Uterus (tissue), 4 donors: ENCODE data around the gene SULT6B1. TPM values are rescaled to one million over a fixed set of nuclear protein-coding genes. Genes with fewer than 3 reads are reported as not detected.
"Not testable (repeated sequence)": the region's sequence is repeated elsewhere in the genome, so short reads cannot be mapped to it uniquely, and the experiment has no call there.

Source experiments
- DNase-seq, 2 donors: peaks; one replicate each; pipeline ENCODE4 v3.0.0-alpha.2; 2019 to 2020
- H3K27ac ChIP-seq, 2 donors: fragments of 200-600 bp; sonication (generic); 1 replicate in 1 of 2; 2 replicates in 1 of 2; pipeline ENCODE4 v1.5.1; 2016 to 2018
- H3K27me3 ChIP-seq, 2 donors: fragments of 200-600 bp; sonication (generic); one replicate each; pipeline ENCODE4 v1.5.1; 2018 to 2019; ENCODE audit warnings: control low read depth in 1 of 2
- H3K36me3 ChIP-seq, 2 donors: fragments of 200-600 bp; sonication (generic); one replicate each; pipeline ENCODE4 v1.5.1; 2019; ENCODE audit warnings: control low read depth in 1 of 2
- H3K4me1 ChIP-seq, 2 donors: fragments of 200-600 bp; sonication (generic); one replicate each; pipeline ENCODE4 v1.5.1; 2018 to 2019; ENCODE audit warnings: control low read depth in 1 of 2
- H3K4me3 ChIP-seq, 2 donors: fragments of 200-600 bp; sonication (generic); 1 replicate in 1 of 2; 2 replicates in 1 of 2; pipeline ENCODE4 v1.5.1; 2018 to 2019; ENCODE audit warnings: mild to moderate bottlenecking in 1 of 2
- H3K9me3 ChIP-seq, 2 donors: fragments of 200-600 bp; sonication (generic); one replicate each; pipeline ENCODE4 v1.5.1; 2019; ENCODE audit warnings: control low read depth in 1 of 2
- POLR2A ChIP-seq, 2 donors: fragments of 450-650 bp; IDR thresholded peaks; one replicate each; pipeline ENCODE4 v1.6.1; 2016; ENCODE audit warnings: antibody characterized with exemption in 2 of 2, mild to moderate bottlenecking in 1 of 2, moderate library complexity in 1 of 2
- intact Hi-C: fragments of 100-400 bp; cut with DNase I; formaldehyde crosslinking; loops from one replicate; pipeline ENCODE4 v1.15.1; 2023; ENCODE audit warnings: low total_unique reads
- total RNA-seq, 4 donors: library from RNA; depleted of rRNA in 3 of 4; stranded (reverse); fragments of >200 nt in 3 of 4; gene quantifications; one replicate each; pipeline versions ENCODE4 v1.1.0 to v1.2.4, GENCODE V29; 2014 to 2023
- TF ChIP-seq, protein P1 (sequence below), 4 experiments: fragments of 200-600 bp in 2 of 4; fragments of 450-650 bp in 2 of 4; sonication (generic) in 2 of 4; IDR thresholded peaks; one replicate each; pipeline ENCODE4 v1.5.1; 2016 to 2019; ENCODE audit warnings: antibody characterized with exemption in 4 of 4, mild to moderate bottlenecking in 2 of 4, moderate library complexity in 1 of 4
- donor health status: DM: yes; HTN: yes; CAD: no.

The SULT6B1 gene
- total RNA-seq, 4 donors from 2014 or later = not detected

DNA sequence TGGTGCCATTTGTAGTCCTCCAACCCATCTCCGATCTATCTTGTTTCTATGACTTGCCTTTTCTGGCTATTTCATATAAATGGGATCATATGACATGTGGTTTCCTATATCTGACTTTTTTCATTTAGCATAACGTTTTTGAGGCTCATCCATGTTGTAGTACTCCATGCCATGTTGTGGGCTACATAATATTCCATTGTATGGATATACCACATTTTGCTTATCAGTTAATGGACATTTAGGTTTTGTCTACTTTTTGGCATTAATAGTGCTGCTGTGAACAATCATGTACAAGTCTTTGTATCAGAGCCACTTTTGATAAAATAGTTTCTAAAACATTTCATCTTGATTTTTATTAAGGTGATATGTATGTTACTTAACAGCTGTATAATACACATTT, 15.2 kb upstream of the SULT6B1 start:
- DNase-seq = no peak
- TF ChIP-seq, protein P1, sequence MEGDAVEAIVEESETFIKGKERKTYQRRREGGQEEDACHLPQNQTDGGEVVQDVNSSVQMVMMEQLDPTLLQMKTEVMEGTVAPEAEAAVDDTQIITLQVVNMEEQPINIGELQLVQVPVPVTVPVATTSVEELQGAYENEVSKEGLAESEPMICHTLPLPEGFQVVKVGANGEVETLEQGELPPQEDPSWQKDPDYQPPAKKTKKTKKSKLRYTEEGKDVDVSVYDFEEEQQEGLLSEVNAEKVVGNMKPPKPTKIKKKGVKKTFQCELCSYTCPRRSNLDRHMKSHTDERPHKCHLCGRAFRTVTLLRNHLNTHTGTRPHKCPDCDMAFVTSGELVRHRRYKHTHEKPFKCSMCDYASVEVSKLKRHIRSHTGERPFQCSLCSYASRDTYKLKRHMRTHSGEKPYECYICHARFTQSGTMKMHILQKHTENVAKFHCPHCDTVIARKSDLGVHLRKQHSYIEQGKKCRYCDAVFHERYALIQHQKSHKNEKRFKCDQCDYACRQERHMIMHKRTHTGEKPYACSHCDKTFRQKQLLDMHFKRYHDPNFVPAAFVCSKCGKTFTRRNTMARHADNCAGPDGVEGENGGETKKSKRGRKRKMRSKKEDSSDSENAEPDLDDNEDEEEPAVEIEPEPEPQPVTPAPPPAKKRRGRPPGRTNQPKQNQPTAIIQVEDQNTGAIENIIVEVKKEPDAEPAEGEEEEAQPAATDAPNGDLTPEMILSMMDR (IDR thresholded peaks at IDR 0.05) = no peak
- TF ChIP-seq POLR2A (IDR thresholded peaks at IDR 0.05) = no peak
- Histone ChIP-seq H3K27ac (no peak overlapping the region), H3K36me3 (no peaks in the 10 kb centered on the region), H3K27me3 (no peaks in the 10 kb centered on the region), H3K4me3 (no peak overlapping the region), H3K4me1 (no peaks in the 10 kb centered on the region), H3K9me3 (peaks cover 0 to 14% of the 10 kb centered on the region in 2 donors)
- intact Hi-C loops = no loop called here

DNA sequence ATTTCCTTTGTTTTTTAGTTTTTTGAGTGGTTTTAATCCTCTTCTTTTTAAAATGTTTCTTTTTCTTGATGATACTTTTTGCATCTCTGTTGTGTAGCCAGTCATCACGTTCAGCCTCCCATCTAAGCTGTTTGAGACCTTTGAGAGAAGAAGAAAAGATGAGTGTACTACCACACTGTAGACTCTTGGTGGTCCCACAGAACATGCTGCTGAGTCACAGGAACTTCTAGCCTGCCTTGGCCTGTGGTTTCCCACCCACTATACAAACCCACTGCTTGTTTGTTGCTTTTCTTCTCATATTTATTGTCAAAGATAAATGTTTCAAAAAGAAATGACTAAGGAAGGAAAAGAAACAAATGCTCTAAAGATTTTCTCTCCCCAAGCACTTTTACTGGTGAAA, 13.3 kb upstream of the SULT6B1 start:
- Histone ChIP-seq H3K27ac (no peak overlapping the region), H3K27me3 (no peaks in the 10 kb centered on the region), H3K36me3 (no peaks in the 10 kb centered on the region), H3K4me3 (no peak overlapping the region), H3K9me3 (no peaks in the 10 kb centered on the region), H3K4me1 (peaks cover 0 to 6% of the 10 kb centered on the region in 2 donors)
- TF ChIP-seq, protein P1 (IDR thresholded peaks at IDR 0.05) = no peak
- no peak for TF ChIP-seq POLR2A (IDR thresholded peaks at IDR 0.05)
- intact Hi-C loops = no loop called here
- no peak for DNase-seq

DNA sequence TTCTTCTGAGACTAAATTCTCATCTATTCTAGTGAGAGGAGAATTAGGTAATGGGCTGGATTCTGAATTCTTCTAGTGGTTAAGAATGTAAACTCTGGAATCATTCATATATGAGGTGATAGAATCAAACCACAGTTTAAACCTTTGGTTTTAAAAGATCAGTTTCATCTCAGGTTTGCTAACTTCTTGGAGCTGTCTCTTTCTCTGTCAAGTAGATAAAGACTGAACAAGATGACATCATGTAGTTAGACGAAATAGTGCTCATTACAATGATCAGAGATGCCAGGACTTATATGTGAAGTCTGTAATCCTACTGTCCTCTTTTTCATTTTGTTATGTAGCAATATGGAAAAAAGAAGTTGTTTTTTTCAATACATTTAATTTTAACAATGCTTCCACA, 12.7 kb upstream of the SULT6B1 start:
- TF ChIP-seq POLR2A (IDR thresholded peaks at IDR 0.05) = no peak
- TF ChIP-seq, protein P1 (IDR thresholded peaks at IDR 0.05) = no peak
- H3K36me3 ChIP-seq = no peaks in the 10 kb centered on the region

DNA sequence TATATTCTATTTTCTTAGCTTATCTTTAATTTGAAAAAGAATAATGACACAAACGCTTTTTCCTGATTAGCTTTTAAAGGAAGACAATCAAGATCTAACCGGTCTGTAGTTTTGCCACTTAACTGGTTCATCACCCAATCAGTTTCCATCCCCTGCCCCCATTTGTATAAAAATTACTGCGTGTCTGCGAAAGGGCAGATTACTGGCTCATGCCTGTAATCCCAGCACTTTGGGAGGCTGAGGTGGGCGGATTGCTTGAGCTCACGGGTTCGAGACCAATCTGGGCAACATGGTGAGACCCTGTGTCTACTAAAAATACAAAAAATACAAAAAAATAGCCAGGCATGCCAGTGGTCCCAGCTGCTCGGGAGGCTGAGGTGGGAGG, 10.2 kb upstream of the SULT6B1 start:
- no peaks in the 10 kb centered on the region for H3K27me3 ChIP-seq
- TF ChIP-seq POLR2A (IDR thresholded peaks at IDR 0.05) = no peak
- TF ChIP-seq, protein P1 (IDR thresholded peaks at IDR 0.05) = no peak
- H3K9me3 ChIP-seq = no peaks in the 10 kb centered on the region
- H3K4me3 ChIP-seq = no peak overlapping the region
- intact Hi-C loops = no loop called here
- no peak overlapping the region for H3K27ac ChIP-seq
- DNase-seq = no peak
- no peaks in the 10 kb centered on the region for H3K36me3 ChIP-seq
- peaks cover 0 to 6% of the 10 kb centered on the region in 2 donors for H3K4me1 ChIP-seq

More for the DNA sequence above, 12.7 kb upstream of the SULT6B1 start:
- Histone ChIP-seq H3K27me3 (no peaks in the 10 kb centered on the region), H3K27ac (no peak overlapping the region), H3K9me3 (no peaks in the 10 kb centered on the region), H3K4me3 (no peak overlapping the region), H3K4me1 (peaks cover 0 to 6% of the 10 kb centered on the region in 2 donors)
- intact Hi-C loops = no loop called here
- DNase-seq = no peak

DNA sequence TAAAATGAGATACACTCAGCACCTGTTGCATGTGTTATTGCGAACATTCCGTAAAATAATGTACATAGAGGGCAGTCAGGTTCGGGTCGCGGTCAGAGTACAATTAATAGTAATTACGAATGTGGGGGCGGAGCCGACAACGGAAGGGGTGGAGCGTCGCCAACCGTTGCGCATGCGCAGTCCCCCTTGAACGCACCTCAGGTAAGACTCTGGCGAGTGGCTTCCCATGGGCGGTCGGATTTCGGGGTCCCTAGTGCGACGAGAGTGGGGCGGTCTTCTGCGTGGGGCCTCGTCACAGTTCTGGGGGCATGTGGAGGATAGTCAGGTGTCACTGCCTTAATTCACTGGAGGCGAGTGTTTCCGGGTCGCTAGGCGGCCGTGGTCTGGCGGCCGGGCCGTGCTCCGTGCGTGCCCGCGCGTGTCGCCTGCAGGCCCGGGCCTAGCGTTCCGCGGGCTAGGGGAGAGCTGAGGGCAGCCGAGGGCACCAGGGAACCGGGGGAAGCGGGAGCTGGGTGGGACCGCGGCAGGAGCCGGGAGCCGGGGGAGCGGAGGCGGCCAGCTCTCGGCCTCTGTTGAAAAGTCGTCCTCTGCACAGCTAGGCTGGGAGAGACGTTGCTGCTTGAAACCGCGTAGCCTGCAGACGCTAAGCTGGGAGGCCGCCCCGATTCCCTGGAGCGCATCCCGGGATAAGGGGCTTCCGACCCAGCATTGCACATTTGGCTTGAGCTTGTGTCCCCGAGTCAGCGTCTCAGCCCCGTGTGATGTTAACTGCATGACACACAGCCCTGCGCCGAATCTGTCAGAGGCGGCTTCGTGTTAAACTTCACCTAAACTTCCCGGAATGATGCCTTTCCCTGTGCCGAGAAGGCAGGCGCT, 8.1 kb upstream of the SULT6B1 start, which contains the start of gene CEBPZOS:
Gene CEBPZOS, plus strand, starts transcription at position 177 of the 876 bp plus-strand sequence. CDS start 3,209 bp downstream, outside the sequence.
- no peaks in the 10 kb centered on the region for H3K9me3 ChIP-seq
- no peaks in the 10 kb centered on the region for H3K27me3 ChIP-seq
- no peaks in the 10 kb centered on the region for H3K36me3 ChIP-seq
- DNase-seq = peak; percentile 84 to 87
- peak within 1 kb of the TSS; percentile 65 to 77 for H3K4me3 ChIP-seq
- intact Hi-C loops = no loop called here
- H3K4me1 ChIP-seq = peaks cover 0 to 6% of the 10 kb centered on the region in 2 donors
- peak within 1 kb of the TSS; percentile 85 for H3K27ac ChIP-seq
- TF ChIP-seq, protein P1 (IDR thresholded peaks at IDR 0.05) = no peak
- peak; percentile 71 to 81 for TF ChIP-seq POLR2A (IDR thresholded peaks at IDR 0.05)

DNA sequence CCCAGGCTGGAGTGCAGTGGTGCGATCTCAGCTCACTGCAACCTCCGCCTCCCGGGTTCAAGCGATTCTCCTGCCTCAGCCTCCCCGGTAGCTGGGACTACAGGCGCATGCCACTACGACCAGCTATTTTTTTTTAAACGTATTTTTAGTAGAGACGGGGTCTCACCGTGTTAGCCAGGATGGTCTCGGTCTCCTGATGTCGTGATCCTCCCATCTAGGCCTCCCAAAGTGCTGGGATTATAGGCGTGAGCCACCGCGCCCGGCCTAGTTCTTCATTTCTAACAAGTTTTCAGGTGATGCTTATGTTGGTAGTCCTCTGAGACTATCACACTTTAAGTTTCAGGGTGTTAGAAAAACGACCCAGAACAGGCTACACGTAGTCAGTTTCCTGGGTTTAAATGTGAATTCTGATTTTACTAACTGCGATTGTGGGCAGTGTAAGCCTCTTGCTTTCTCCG, 7.4 kb upstream of the SULT6B1 start:
- H3K27me3 ChIP-seq, H3K36me3 ChIP-seq, H3K4me1 ChIP-seq, DNase-seq, H3K9me3 ChIP-seq, intact Hi-C loops: not testable (repeated sequence)
- H3K27ac ChIP-seq = peak overlapping the region; percentile 85
- peak overlapping the region; percentile 65 to 77 for H3K4me3 ChIP-seq
